Adrenal gland (tissue), 12 donors: ENCODE measurements around the gene EIF2S2. TPM values are rescaled to one million over a fixed set of nuclear protein-coding genes. Genes with fewer than 3 reads are reported as not detected.

ENCODE experiments used
- DNase-seq, 7 donors: peaks; one replicate each; pipeline ENCODE4 v3.0.0-alpha.2; 2019 to 2020
- H3K27ac ChIP-seq, 5 donors: fragments of 200-600 bp; sonication (generic) in 4 of 5; 1 replicate in 3 of 5; 2 replicates in 2 of 5; pipeline versions ENCODE4 v1.5.1 to v1.8.0; 2016 to 2020; ENCODE audit warnings: mild to moderate bottlenecking in 1 of 5
- H3K27me3 ChIP-seq: fragments of 200-600 bp; 2 replicates; pipeline ENCODE4 v1.8.0; 2021
- H3K36me3 ChIP-seq, 2 donors: fragments of 200-600 bp; replicated peaks in 1 of 2; 1 replicate in 1 of 2; 2 replicates in 1 of 2; pipeline versions ENCODE4 v1.5.1 to v1.8.0; 2018 to 2022
- H3K4me1 ChIP-seq, 2 donors: fragments of 200-600 bp; replicated peaks in 1 of 2; 1 replicate in 1 of 2; 2 replicates in 1 of 2; pipeline versions ENCODE4 v1.5.1 to v1.8.0; 2018 to 2021
- H3K4me3 ChIP-seq, 4 donors: fragments of 200-600 bp; sonication (generic) in 3 of 4; one replicate each; pipeline ENCODE4 v1.5.1; 2016 to 2018
- H3K9me3 ChIP-seq, 3 donors: fragments of 200-600 bp; sonication (generic) in 1 of 3; replicated peaks in 1 of 3; 1 replicate in 2 of 3; 2 replicates in 1 of 3; pipeline versions ENCODE4 v1.5.1 to v1.8.0; 2016 to 2021
- POLR2A ChIP-seq, 2 donors: fragments of 450-650 bp; IDR thresholded peaks; one replicate each; pipeline ENCODE4 v1.6.1; 2017; ENCODE audit warnings: antibody characterized with exemption in 2 of 2, mild to moderate bottlenecking in 2 of 2, moderate library complexity in 1 of 2
- WGBS, 4 donors: extraction: QIAGEN DNeasy Blood & Tissue Kit in 2 of 4; methylation state at CpG; one replicate each; pipeline versions ENCODE4 v1.1.5 to v1.1.7; 2013 to 2017; 5-methylcytosine and 5-hydroxymethylcytosine counted together
- intact Hi-C, 2 donors: fragments of 100-400 bp; cut with DNase I; formaldehyde crosslinking; loops; one replicate each; pipeline versions ENCODE4 v1.14.1 to v1.15.0; 2022 to 2023
- polyA plus RNA-seq, 3 donors: library from polyadenylated mRNA; stranded (reverse); fragments of 200-250 nt in 2 of 3; fragments of 350-450 nt in 1 of 3; fragmentation: Illumina TruSeq in 1 of 3; extraction: RNeasy Lipid Tissue Mini Kit (QIAGEN cat#74804) in 1 of 3; gene quantifications; one replicate each; pipeline ENCODE4 v1.2.3, GENCODE V29; 2013 to 2014
- total RNA-seq, 9 donors: library from RNA; depleted of rRNA in 4 of 9; stranded (reverse); fragments of >200 nt in 4 of 9; fragments of 120-200 nt in 1 of 9; fragmentation: NEBNext Ultra II Directional in 1 of 9; extraction: Animal tissue kit (Norgen Biotek cat#: 25700) in 1 of 9; gene quantifications; one replicate each; pipeline versions ENCODE4 v1.1.0 to v1.2.4, GENCODE V29; 2013 to 2023
- TF ChIP-seq, protein P1 (sequence below), 6 experiments: fragments of 450-650 bp in 4 of 6; fragments of 200-600 bp in 2 of 6; sonication (generic) in 1 of 6; IDR thresholded peaks; 1 replicate in 5 of 6; 2 replicates in 1 of 6; pipeline versions ENCODE4 v1.5.1 to v1.8.0; 2016 to 2021; ENCODE audit warnings: antibody characterized with exemption in 6 of 6, mild to moderate bottlenecking in 2 of 6, moderate library complexity in 1 of 6
- donor health status: healthy with polysubstance abuse.
- donor health status: Bipolar disorder and iron deficiency.
- donor health status: DM: yes; HTN: yes; CAD: no.
- donor health status: DM: no; HTN: no; CAD: no.
- donor health status: DM: no; HTN: no; CAD: no.
- donor health status: DM: yes; HTN: yes; CAD: no.

Gene EIF2S2
- total and polyA plus RNA-seq, 12 donors, result 26.7 to 204 (median 49.9) TPM

DNA sequence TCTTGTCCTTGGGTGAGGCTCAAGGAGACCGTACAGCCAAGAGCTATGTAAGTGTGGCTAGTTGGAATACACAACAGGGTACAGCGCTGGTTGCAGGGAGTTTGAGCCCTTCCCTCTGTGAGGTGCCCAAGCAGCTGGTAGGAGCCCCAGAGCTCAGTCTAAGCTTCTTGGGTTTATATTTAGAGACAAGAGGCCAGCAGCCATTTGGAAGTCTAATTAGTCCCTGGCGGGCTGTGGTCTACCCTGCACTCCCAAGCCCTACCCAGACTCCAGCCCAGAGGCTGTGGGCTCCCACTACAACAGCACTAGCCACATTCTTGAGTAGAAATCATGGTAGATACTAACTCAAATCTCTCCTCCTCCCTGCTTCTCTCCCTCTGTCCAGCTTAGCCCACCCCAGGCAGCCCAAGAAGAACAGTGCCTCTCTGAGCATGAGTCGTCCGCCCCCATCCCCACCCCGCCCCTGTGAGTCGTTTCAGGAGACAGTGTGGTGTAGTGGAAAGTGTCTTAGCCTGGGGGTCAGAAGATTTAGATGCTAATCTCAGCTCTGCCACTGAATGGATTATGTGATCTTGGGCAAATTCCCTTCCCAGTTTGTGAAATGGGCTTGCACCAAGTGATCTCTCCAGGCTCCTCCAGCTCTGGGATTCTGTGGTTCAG is 37.8 kb downstream of the EIF2S2 start:
- 78 to 82% (median 81%) methylated on average over 6 to 7 of the region's 7 CpGs for WGBS, 4 donors
- intact Hi-C loops, result loop anchor here in 1 of 2 donors (5.0 kb wide), 1 partner anchor 217 kb away; no protein-coding TSS in a partner anchor
- peaks cover 0 to 6% of the 10 kb centered on the region in 2 donors for H3K4me1 ChIP-seq
- H3K4me3 ChIP-seq, result no peak overlapping the region
- TF ChIP-seq POLR2A (IDR thresholded peaks at IDR 0.05), result no peak
- TF ChIP-seq, protein P1, sequence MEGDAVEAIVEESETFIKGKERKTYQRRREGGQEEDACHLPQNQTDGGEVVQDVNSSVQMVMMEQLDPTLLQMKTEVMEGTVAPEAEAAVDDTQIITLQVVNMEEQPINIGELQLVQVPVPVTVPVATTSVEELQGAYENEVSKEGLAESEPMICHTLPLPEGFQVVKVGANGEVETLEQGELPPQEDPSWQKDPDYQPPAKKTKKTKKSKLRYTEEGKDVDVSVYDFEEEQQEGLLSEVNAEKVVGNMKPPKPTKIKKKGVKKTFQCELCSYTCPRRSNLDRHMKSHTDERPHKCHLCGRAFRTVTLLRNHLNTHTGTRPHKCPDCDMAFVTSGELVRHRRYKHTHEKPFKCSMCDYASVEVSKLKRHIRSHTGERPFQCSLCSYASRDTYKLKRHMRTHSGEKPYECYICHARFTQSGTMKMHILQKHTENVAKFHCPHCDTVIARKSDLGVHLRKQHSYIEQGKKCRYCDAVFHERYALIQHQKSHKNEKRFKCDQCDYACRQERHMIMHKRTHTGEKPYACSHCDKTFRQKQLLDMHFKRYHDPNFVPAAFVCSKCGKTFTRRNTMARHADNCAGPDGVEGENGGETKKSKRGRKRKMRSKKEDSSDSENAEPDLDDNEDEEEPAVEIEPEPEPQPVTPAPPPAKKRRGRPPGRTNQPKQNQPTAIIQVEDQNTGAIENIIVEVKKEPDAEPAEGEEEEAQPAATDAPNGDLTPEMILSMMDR (IDR thresholded peaks at IDR 0.05), result no peak
- no peak overlapping the region for H3K27ac ChIP-seq
- no peak for DNase-seq
- H3K27me3 ChIP-seq, result no peaks in the 10 kb centered on the region
- H3K9me3 ChIP-seq, result no peaks in the 10 kb centered on the region
- H3K36me3 ChIP-seq, result peaks cover 0 to 35% of the 10 kb centered on the region in 2 donors

DNA sequence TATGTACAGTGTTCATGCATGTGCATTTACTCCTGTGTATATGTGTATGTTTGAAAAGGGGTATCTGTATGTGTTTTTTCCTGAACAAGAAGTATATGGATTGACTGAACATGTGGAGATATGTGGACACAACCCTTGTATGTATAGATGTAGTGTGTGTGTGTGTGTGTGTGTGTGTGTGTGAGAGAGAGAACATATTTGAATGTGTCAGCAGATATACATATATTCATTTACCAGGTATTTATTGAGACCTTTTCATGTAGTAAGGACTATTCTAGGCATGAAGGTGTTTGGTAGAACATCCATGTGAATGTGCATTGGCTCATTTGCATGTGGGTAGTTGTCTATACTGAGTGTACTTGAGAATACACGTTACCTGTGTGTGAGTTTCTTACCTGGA is 39.3 kb downstream of the EIF2S2 start:
- Histone ChIP-seq H3K4me3 (no peak overlapping the region), H3K36me3 (peaks cover 0 to 34% of the 10 kb centered on the region in 2 donors), H3K9me3 (no peaks in the 10 kb centered on the region), H3K4me1 (peaks cover 0 to 6% of the 10 kb centered on the region in 2 donors), H3K27me3 (no peaks in the 10 kb centered on the region), H3K27ac (no peak overlapping the region)
- 93 to 100% (median 95%) methylated on average over 1 of the region's 1 CpG for WGBS, 4 donors
- TF ChIP-seq, protein P1 (IDR thresholded peaks at IDR 0.05), result no peak
- TF ChIP-seq POLR2A (IDR thresholded peaks at IDR 0.05), result no peak
- DNase-seq, result no peak
- intact Hi-C loops, result loop anchor here in 1 of 2 donors (5.0 kb wide), 1 partner anchor 215 kb away; no protein-coding TSS in a partner anchor

DNA sequence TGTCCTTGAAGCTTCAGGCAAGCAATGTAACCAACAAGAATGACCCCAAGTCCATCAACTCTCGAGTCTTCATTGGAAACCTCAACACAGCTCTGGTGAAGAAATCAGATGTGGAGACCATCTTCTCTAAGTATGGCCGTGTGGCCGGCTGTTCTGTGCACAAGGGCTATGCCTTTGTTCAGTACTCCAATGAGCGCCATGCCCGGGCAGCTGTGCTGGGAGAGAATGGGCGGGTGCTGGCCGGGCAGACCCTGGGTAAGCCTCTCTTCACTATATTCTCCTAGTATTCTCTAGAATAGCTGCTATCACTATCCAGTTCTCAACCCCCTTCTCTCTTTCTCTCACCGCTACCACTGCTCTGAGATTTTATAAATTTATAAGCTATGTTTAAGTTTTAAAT is 40.0 kb downstream of the EIF2S2 start:
- Histone ChIP-seq H3K27me3 (no peaks in the 10 kb centered on the region), H3K4me1 (peaks cover 0 to 6% of the 10 kb centered on the region in 2 donors), H3K36me3 (peaks cover 0 to 27% of the 10 kb centered on the region in 2 donors), H3K4me3 (no peak overlapping the region), H3K27ac (no peak overlapping the region), H3K9me3 (no peaks in the 10 kb centered on the region)
- TF ChIP-seq, protein P1 (IDR thresholded peaks at IDR 0.05), result no peak
- TF ChIP-seq POLR2A (IDR thresholded peaks at IDR 0.05), result no peak
- 93 to 96% (median 95%) methylated on average over 8 of the region's 8 CpGs for WGBS, 4 donors
- no peak for DNase-seq
- intact Hi-C loops, result loop anchor here in 1 of 2 donors (5.0 kb wide), 1 partner anchor 215 kb away; no protein-coding TSS in a partner anchor

DNA sequence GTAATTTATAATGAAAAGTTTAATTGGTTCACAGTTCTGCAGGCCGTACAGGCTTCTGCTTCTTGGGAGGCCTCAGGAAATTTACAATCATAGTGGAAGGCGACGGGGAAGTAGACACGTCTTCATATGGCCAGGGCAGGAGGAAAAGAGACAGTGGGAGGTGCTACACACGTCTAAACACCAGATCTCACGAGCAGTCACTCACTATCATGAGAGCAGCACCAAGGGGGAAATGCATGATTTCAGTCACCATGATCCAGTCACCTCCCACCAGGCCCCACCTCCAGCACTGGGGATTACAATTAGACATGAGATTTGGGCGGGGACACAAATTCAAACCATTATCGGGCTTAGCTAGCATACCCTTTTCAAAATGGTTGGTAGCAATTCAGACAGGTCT is 41.2 kb downstream of the EIF2S2 start:
- WGBS, 4 donors, result 78 to 88% (median 83%) methylated on average over 8 of the region's 8 CpGs
- no peak overlapping the region for H3K27ac ChIP-seq
- intact Hi-C loops, result loop anchor here in 1 of 2 donors (2.0 to 5.0 kb wide), 2 partner anchors 134 to 214 kb away; no protein-coding TSS in a partner anchor
- no peaks in the 10 kb centered on the region for H3K27me3 ChIP-seq
- TF ChIP-seq POLR2A (IDR thresholded peaks at IDR 0.05), result no peak
- TF ChIP-seq, protein P1 (IDR thresholded peaks at IDR 0.05), result no peak
- no peak for DNase-seq
- H3K4me1 ChIP-seq, result peaks cover 0 to 6% of the 10 kb centered on the region in 2 donors
- H3K9me3 ChIP-seq, result no peaks in the 10 kb centered on the region
- H3K4me3 ChIP-seq, result no peak overlapping the region
- peaks cover 0 to 15% of the 10 kb centered on the region in 2 donors for H3K36me3 ChIP-seq
